GM18507 (cell line): ENCODE results near the gene HLA-DPA1.
"Not testable (repeated sequence)": the region's sequence is repeated elsewhere in the genome, so short reads cannot be mapped to it uniquely, and the experiment has no call there.

Experiments
- DNase-seq: peaks from one replicate; pipeline ENCODE4 v3.0.0; 2011; ENCODE audit warnings: low read depth; ENCODE audit not compliant: insufficient read length; ENCODE audit errors: extremely low spot score
- FAIRE-seq: peaks from 2 replicates; lab custom pipeline; 2011; peaks lifted over from hg19 to GRCh38; lab: Jason Lieb, UNC

HLA-DPA1 gene

GRCh38 chr6:33069021-33069738, 4.3 kb downstream of the HLA-DPA1 start:
- no peak for FAIRE-seq
- no peak for DNase-seq

- no peak for DNase-seq
- FAIRE-seq, result no peak
Observed at GRCh38 chr6:33066917-33067521, 6.4 kb downstream of the HLA-DPA1 start.

- FAIRE-seq (no peak), DNase-seq (no peak)
Observed at GRCh38 chr6:33065312-33065711, 8.1 kb downstream of the HLA-DPA1 start.

- DNase-seq, result no peak
- no peak for FAIRE-seq
Observed at GRCh38 chr6:33064723-33065122, 8.7 kb downstream of the HLA-DPA1 start.

GRCh38 chr6:33063435-33063834, 10.0 kb downstream of the HLA-DPA1 start:
- DNase-seq, FAIRE-seq: not testable (repeated sequence)

GRCh38 chr6:33061987-33062386, 11.5 kb downstream of the HLA-DPA1 start:
- FAIRE-seq, result peak; percentile 72
- DNase-seq, result no peak

- FAIRE-seq (peak; percentile 75), DNase-seq (no peak)
Observed at GRCh38 chr6:33057222-33058150, 16.0 kb downstream of the HLA-DPA1 start.

GRCh38 chr6:33053230-33053629, 20.2 kb downstream of the HLA-DPA1 start:
- no peak for DNase-seq
- FAIRE-seq, result no peak

- no peak for DNase-seq
- no peak for FAIRE-seq
Observed at GRCh38 chr6:33052627-33053026, 20.8 kb downstream of the HLA-DPA1 start.

GRCh38 chr6:33050014-33050810, 23.2 kb downstream of the HLA-DPA1 start:
- FAIRE-seq (no peak), DNase-seq (no peak)

GRCh38 chr6:33049323-33050013, 24.0 kb downstream of the HLA-DPA1 start:
- peak; percentile 76 for FAIRE-seq
- no peak for DNase-seq

- FAIRE-seq (peak; percentile 87), DNase-seq (no peak)
Observed at GRCh38 chr6:33040157-33040556, 33.3 kb downstream of the HLA-DPA1 start.

GRCh38 chr6:33036535-33036934, 36.9 kb downstream of the HLA-DPA1 start:
- FAIRE-seq (no peak), DNase-seq (no peak)

GRCh38 chr6:33034554-33034953, 38.9 kb downstream of the HLA-DPA1 start:
- no peak for DNase-seq
- no peak for FAIRE-seq

GRCh38 chr6:33030245-33030644, 43.2 kb downstream of the HLA-DPA1 start:
- FAIRE-seq (no peak), DNase-seq (no peak)

- DNase-seq, result no peak
- peak; percentile 100 for FAIRE-seq
Observed at GRCh38 chr6:33029328-33030184, 43.9 kb downstream of the HLA-DPA1 start.

GRCh38 chr6:33028220-33028849, 45.1 kb downstream of the HLA-DPA1 start:
- no peak for DNase-seq
- no peak for FAIRE-seq

GRCh38 chr6:33024521-33024920, 48.9 kb downstream of the HLA-DPA1 start:
- no peak for DNase-seq
- FAIRE-seq, result no peak
